ENCODE data around the gene IL17D.
A peak's percentile ranks its signal among the peaks of the same experiment; 100 is the strongest.

The IL17D gene

GRCh38 chr13:20689291-20689690, 14.2 kb upstream of the IL17D start:
- no peak for DNase-seq

GRCh38 chr13:20691616-20692015, 11.9 kb upstream of the IL17D start:
- DNase-seq = no peak

DNA sequence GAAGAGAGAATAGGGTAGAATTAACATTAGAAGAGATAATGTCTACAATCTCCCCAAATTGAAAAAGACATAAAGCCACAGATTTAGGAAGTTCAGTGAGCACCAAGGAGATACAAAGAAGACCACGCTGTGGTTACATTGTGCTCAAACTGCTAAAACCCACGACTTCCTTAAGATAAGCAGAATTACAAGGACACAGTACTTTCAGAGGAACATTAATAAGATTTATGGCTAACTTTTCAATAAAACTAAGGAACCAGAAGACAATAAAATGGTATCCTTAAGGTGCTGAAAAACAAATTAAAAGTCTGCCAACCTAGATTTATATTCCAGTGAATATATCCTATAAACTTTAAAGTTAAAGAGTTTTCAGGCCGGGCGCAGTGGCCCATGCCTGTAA, 7.4 kb upstream of the IL17D start:
- no peak for DNase-seq

DNA sequence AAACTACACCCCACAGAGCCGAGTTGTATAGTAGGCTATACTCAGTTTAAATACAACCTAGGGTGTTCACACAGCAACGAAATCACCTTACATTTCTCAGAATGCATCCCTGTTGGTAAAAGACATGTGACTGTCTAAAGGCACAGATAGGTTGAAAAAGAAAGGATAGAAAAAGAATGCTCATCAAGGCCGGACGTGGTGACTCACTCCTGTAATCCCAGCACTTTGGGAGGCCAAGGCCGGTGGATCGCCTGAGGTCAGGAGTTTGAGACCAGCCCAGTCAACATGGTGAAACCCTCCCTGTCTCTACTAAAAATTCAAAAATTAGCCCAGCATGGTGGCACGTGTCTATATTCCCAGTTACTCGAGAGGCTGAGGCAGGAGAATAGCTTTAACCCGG, 3.8 kb upstream of the IL17D start:
- no peak for DNase-seq

DNA sequence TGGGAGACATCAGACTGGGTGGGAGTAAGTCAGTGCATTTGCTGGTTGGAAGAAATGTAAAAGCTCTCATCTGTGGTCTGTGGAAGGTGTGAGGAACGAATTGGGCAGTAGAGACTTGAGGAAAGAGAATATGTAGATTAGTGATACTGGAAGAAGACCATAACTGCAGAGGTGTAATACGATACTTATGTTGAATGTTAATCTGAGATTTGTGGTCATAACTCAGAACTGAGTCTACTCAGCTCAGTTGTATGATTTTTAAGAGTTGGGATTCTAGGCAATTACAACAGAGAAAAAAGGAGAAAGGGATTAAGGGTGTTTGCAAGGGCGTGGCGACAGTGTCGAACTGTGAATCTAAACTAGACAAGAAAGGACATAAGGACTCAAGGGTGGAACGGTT, 3.2 kb upstream of the IL17D start:
- no peak for DNase-seq

DNA sequence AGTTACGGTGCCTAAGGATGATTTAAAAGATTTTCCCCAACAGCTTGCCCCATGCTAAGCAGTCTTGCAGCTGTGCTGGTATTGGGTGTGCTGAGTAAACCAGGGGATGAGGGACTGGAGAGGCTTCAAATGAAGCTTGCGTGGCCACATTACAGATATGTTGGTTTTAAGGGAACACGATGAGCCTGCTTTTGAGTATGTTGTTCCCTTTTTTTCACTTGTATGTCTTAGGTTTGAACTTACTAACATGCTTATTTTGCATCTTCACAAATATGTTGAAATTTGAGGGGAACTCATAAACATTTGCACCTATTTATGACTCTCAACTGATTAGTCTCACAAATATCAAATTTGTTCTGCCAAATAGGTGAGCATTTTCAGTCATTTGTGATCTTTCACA, 2.0 kb upstream of the IL17D start:
- no peak for DNase-seq

GRCh38 chr13:20702530-20702914, 977 bp upstream of the IL17D start:
- no peak for DNase-seq

DNA sequence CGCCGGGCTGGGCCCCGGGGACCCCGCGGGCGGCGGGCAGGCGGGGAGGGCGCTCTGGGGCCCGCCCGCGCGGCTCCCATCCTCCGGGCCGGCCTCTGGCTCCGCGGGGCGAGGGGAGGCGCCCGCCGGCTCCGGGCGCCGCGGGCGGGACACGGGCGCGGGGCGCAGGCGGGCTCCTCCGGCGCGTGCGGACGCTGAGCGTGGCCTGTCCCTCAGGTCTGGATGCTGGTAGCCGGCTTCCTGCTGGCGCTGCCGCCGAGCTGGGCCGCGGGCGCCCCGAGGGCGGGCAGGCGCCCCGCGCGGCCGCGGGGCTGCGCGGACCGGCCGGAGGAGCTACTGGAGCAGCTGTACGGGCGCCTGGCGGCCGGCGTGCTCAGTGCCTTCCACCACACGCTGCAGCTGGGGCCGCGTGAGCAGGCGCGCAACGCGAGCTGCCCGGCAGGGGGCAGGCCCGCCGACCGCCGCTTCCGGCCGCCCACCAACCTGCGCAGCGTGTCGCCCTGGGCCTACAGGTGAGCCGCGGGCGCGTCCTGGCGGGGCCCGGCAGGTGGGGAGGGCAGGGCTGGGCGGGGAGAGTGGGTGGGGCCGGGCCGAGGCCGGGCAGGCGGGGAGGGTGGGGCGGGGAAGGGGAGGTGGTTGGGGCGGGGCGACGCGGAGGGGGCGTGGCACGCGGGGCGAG, 420 bp downstream of the IL17D start:
- peak; percentile 58 for DNase-seq

DNA sequence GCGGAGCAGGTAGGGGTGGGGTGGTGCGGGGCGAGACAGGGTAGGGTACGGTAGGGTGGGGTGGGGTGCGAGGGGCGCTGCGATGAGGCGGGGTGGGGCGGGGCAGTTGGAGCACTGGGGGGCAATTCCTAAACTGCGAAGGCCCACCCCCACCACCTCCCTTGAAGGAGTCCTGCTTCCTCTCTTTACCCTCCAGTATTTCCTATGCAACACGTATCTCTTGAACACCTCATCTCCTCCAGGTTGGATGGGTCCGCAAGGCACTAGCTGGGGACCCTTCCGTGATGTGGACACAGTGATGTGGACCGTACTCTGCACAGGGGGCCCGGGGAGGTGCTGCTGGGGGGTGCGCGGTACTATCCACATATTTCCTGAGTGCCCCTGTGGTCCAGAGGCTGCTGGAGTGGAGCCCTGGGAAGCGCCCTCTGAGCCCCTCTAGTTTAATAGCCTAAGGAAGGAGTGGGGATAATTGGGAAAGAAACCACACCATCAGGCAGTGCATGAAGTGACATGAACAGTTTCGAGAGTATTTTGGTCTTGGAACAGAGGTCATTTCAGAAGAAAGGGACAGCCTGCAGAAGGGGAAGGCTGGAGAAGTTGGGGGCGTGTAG, 1.1 kb downstream of the IL17D start:
- DNase-seq = peak; percentile 43

- no peak for DNase-seq
Observed at GRCh38 chr13:20706661-20707060, 3.2 kb downstream of the IL17D start.

GRCh38 chr13:20708216-20708615, 4.7 kb downstream of the IL17D start:
- DNase-seq = no peak

GRCh38 chr13:20709369-20709768, 5.9 kb downstream of the IL17D start:
- no peak for DNase-seq

GRCh38 chr13:20709782-20710181, 6.3 kb downstream of the IL17D start:
- DNase-seq = no peak

GRCh38 chr13:20711301-20712044, 8.0 kb downstream of the IL17D start:
- DNase-seq = no peak

DNA sequence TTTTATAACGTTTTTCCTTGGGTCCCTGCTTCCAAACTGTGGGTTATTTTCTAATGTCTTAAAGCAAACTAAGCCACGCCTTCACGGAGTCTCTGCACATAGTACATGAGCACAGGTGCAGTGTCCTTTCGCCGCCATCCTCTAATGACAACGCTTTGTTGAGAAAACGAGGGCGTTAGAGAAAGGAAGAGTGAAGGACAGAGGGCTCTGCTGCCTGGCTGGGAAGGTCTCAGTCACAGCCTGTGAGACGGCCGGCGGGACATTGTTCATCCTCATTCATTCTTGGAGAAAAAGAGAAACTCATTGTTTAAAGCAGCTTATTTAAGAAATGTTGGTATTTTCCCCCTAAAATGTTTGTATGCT, 9.5 kb downstream of the IL17D start:
- DNase-seq = no peak

- DNase-seq = no peak
Observed at GRCh38 chr13:20713751-20714150, 10.3 kb downstream of the IL17D start.

- no peak for DNase-seq
Observed at GRCh38 chr13:20714161-20714560, 10.7 kb downstream of the IL17D start.

DNA sequence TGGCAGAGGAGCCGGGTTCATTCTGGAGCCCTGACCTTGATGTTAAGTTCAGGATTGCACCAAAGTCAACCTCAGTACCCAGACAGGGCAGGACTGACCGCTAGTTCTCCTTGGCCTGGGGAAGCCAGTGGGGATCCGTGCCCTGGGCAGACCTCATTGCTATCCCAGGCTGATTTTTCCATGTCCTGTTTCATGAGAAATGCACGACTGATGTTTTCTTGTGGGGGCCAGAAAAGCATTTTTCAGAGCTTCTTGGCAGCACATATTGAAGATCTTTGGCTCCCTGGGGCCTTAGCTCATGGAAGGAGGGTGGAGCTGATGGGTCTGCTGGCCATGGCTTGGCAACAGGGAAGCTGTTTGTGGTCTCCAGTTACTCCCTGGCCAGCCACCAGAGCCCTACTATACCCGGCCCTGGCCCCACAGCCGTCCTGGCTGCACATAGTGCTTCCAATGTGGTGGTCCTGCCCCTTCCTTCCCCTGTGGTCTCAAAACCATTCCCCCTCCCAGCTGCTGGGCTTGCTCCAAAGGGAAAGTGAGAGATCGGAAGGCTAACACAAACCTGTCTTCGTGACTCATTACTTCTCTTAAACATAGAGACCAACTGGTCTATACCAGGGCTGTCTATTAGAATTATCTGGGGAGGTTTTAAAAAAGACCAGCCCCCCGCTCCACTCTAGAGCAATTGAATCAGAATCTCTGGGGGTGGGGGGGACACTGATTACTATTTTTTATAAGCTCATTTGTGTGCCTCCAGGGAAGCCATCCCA, 11.2 kb downstream of the IL17D start:
- no peak for DNase-seq

- DNase-seq = no peak
Observed at GRCh38 chr13:20715330-20715712, 11.8 kb downstream of the IL17D start.

- no peak for DNase-seq
Observed at GRCh38 chr13:20716951-20717350, 13.5 kb downstream of the IL17D start.

GRCh38 chr13:20717581-20718542, 14.4 kb downstream of the IL17D start:
- DNase-seq = no peak

Measured in right kidney (tissue), 1 donor.